ENCODE results near the gene TDRD12.
"Not testable (repeated sequence)": the region's sequence is repeated elsewhere in the genome, so short reads cannot be mapped to it uniquely, and the experiment has no call there.

DNA sequence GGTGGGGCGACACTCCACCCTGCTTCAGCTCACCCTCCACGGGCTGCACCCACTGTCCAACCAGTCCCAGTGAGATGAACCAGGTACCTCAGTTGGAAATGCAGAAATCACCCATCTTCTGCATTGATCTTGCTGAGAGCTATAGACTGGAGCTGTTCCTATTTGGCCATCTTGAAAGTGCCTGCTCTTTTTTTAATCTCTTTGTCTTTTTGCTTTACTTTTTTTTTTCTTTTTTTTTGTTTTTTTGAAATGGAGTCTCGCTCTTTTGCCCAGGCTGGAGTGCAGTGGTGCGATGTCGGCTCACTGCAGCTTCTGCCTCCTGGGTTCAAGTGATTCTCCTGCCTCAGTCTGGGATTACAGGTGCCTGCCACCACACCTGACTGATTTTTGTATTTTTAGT, 68.3 kb downstream of the TDRD12 start:
- TF ChIP-seq POLR2A, POLR2AphosphoS5, EP300, CTCF (IDR thresholded peaks at IDR 0.05): not testable (repeated sequence)
